HG03342 (cell line): Measurements from ENCODE around the gene C16orf86.
A peak's percentile ranks its signal among the peaks of the same experiment; 100 is the strongest.

Experiments used
- ATAC-seq: cut with Tn5 transposase; IDR thresholded peaks from one replicate; pipeline ENCODE4 v1.9.1; 2021; ENCODE audit warnings: mild to moderate bottlenecking, moderate library complexity; ENCODE audit not compliant: unreplicated experiment

The C16orf86 gene, protein sequence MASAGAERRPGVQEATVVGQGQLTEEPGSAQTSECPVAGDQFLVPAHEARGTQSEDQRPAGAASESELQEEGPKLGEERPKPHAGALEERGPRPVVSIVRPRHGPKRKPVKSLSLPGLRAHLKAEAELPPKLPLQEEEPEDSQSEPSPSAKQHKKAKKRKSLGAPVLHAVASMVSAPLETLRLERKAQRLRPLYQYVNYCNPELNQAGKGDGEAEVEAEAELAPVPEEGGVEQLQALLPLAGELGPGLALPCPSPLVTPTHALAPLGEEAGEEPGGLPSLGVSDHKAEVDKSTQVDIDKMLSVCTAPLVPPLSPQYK

DNA sequence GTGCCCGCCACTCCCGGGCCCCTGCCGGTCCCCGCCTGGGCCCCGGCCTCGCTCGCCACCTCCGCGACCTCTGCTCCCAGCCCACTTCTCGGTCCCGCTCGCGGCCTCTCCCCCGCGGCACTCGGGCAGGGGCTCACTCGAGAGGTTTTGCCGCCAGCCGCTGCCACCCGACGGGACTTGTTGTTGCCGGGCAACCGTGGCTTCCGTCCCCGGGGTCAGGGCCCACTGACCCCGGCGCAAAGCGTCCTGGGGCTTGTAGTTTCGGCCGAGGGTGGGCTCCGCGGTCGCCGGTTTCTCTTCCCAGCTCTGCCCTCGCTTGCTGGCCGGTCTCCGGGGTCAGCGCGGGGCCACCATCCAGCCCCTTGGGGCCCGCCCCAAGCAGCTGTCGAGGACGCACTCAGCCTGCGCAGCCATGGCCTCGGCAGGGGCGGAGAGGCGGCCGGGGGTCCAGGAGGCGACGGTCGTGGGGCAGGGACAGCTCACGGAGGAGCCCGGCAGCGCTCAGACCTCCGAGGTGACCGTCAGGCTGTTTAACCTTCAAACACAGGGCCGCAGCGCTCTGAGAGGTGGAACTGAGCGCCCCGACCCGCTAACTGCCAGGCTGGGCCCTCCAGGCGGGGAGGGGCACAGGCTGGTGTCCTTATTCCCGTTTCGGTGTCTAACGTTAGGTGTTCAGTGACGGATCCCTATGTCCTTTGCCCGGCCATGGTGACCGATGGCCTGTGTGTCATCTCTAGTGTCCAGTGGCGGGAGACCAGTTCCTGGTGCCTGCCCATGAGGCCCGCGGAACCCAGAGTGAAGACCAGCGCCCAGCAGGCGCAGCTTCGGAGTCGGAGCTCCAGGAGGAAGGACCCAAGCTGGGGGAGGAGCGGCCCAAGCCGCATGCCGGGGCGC lies at the start of gene C16orf86, which contains the start of gene ENKD1:
C16orf86 (plus strand) TSS at position 256 of the 894 bp plus-strand sequence; CDS start at position 413, 157 bp downstream.
ENKD1 (minus strand) TSS at position 192 of the 894 bp plus-strand sequence. CDS start 308 bp downstream, outside the sequence.
- peak; percentile 47 for ATAC-seq

DNA sequence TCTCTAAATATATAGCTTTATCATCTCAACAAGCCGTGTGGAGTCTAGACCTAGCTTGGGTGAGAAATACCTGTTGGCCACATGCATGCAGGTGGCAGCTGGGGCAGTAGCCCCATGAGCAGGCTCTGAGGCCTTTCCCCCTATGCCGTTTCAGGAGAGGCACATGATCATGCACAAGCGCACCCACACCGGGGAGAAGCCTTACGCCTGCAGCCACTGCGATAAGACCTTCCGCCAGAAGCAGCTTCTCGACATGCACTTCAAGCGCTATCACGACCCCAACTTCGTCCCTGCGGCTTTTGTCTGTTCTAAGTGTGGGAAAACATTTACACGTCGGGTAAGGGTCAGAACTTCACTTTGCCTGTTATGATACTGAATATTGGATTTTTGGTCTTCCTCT lies 38.4 kb upstream of the C16orf86 start:
- ATAC-seq, result no peak

DNA sequence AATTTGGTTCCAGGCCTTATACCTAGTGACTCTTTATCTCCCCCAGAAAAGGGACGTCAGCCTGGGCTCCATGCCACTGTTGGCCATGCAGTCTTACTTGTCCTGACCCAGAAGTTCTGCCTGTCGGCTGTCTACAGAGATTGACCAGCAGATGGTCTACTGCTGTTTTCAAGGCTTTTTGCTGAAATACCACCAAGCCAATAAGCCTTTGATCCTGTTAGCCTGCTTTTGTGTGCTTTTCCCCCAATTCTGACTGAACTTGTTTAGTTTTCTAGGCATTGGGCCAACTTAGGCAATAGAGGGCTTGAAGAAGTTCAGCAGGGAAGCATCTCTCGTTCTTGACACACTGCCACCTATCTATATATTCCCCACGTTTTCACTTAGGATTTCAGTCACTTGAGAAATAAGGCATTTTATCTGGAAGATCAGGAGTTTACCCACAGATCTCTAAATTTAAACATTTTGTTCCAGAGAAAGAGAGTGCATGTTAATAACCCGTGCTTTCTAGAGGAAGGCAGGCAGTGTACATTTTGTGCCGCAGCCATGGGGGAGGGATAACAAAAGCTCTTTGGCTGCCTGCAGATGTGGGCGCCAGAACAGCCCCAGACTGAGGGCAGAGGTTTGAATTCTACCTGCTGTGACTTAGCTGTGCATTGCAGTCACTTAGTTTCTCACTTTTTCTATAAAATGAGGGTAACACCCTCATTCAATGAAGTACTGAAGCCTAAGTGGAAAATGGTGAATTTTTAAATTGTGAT lies 34.0 kb upstream of the C16orf86 start:
- no peak for ATAC-seq

DNA sequence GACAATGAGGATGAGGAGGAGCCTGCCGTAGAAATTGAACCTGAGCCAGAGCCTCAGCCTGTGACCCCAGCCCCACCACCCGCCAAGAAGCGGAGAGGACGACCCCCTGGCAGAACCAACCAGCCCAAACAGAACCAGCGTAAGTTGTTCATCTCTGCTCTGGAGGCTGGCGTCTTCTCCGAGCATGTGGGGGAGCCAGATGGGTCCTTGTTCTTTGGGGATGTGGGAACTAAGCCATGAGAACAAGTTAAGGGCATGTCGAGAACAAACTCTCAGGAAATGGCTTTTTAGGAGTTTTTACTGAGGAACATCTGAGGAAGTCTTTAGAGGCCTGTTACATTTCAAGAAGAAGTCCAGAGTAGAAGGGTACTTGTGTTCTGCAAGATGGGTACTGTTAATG lies 29.9 kb upstream of the C16orf86 start:
- ATAC-seq, result no peak

DNA sequence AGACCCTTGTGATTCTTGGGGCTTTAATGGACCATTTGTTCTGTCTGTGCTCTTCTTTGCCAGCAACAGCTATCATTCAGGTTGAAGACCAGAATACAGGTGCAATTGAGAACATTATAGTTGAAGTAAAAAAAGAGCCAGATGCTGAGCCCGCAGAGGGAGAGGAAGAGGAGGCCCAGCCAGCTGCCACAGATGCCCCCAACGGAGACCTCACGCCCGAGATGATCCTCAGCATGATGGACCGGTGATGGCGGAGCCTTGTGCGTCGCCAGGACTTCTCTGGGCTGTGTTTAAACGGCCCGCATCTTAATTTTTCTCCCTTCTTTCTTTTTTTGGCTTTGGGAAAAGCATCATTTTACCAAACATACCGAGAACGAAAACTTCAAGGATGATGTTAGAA lies 29.0 kb upstream of the C16orf86 start:
- no peak for ATAC-seq

DNA sequence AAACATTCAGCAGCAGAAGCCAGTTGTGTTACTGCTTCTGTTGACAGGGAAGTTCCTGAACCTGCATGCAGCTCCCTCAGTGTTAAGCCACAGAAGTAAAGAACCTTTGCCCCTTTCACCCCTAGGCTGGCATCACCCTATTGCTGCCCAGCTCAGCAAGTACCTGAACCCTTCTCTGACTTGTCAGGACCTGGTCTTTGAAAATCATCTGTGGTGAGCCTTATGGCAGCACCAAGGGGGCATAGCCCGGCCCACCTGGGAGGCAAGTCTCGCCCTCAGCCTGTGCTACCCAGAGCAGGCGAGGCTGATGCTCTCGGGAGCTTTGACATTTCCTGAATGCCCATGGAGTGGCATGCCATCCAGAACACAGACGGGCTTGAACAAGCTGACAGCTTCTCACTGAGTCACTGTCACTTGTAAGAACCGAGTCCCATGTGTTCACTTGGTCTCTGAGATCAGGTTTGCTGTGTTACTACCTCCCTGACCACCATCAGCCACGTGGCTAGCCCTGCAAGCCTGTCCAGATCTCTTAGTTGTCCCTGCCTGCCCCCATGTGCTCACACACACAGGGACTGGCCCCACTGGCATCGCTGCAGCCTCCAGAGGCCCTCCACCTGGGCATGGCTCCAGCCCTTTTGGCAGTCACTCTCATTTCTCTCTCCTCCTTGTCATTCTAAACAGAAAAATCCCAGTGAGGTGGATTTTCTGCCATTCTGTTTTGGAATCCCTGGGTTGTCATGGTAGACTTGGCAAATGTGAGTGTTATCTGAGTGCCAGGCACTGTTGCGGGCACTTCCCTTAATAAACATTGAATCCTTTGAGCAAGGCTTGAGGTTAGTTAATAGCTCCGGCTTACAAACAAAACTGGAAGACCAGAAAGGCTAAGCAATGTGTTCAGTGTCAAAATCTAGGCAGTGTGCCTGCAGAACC lies 24.6 kb upstream of the C16orf86 start:
- ATAC-seq, result no peak

DNA sequence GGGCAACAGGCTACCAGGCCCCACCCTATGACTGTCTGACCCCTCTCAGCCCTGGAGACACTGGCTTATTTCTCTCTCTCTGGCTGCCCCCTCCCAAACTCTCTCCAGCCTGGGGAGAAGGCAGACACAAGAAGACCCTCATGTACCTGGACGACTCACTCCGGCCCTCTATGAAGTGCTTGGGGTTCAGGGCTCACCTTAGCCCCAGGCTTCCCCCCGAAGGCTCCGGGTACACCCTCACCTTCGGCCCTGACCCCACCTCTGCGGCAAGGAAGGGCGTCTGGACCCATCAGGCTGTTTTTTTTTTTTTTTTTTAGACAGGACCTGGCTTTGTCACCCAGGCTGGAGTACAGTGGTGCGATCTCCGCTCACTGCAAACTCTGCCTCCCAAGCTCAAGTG lies 22.6 kb upstream of the C16orf86 start:
- ATAC-seq, result no peak

DNA sequence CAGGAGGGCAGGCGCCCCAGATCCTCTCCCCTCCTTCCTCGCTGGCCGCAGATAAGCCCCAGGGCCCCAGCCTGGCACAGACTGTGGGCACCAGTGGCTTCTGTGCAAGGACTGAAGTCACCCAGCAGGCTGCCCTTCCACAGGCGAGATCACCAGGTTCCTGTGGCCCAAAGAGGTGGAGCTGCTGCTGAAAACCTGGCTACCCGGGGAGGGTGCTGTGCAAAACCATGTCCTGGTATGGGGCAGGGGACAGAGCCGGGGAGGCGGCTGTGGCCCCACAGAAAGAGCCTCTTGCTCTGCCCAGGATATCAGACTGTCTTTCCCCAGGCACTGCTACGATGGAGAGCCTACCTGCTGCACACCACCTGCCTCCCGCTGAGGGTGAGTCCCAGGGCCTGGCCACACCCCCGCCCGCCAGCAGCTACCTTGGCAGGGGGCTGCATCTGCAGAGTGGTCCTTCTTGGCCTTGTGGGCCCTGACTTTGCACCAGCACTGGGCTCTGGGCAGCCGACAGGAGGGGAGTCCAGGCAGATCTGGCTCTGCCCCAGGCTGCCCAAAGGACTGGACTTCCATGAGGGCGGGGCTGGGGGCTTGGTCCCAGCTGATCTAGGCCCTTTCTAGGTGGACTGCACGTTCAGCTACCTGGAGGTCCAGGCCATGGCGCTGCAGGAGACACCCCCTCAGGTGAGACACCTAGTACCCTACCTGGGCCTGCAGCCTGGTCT lies 21.1 kb upstream of the C16orf86 start:
- peak; percentile 23 for ATAC-seq

DNA sequence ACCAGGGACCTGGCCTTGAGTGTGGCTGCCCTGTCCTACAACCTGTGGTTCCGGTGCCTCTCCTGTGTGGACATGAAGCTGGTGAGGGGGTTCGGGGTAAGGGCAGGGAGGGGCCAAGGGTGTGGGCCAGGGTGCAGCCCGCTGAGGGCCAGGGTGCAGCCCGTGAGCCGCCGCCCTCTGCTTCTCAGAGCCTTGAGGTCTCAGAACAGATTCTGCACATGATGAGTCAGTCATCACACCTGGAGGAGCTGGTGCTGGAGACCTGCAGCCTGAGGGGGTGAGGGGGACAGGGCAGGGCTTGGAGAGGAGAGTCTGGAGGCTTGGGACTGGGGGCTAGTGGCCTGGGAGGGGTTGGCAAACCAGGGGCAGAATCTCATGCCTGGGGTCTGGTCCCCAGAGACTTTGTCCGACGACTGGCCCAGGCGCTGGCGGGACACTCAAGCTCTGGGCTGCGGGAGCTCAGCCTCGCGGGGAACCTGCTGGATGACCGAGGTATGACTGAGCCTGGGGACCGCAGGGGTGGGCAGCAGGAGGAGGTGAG lies 19.4 kb upstream of the C16orf86 start:
- ATAC-seq, result no peak

DNA sequence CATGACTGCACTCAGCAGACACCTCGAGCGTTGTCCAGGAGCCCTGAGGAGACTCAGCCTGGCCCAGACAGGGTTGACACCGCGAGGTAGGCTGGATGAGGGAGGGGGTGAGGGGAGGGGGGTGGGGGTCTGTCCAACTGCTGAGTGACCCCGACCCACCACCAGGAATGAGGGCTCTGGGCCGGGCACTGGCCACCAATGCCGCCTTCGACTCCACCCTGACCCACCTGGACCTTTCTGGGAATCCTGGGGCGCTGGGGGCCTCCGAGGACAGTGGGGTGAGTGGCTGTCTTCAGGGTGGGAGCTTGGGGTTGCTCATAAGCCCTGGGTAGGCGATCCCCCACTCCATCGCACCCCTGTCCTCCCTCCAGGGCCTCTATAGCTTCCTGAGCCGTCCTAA lies 18.9 kb upstream of the C16orf86 start:
- no peak for ATAC-seq

DNA sequence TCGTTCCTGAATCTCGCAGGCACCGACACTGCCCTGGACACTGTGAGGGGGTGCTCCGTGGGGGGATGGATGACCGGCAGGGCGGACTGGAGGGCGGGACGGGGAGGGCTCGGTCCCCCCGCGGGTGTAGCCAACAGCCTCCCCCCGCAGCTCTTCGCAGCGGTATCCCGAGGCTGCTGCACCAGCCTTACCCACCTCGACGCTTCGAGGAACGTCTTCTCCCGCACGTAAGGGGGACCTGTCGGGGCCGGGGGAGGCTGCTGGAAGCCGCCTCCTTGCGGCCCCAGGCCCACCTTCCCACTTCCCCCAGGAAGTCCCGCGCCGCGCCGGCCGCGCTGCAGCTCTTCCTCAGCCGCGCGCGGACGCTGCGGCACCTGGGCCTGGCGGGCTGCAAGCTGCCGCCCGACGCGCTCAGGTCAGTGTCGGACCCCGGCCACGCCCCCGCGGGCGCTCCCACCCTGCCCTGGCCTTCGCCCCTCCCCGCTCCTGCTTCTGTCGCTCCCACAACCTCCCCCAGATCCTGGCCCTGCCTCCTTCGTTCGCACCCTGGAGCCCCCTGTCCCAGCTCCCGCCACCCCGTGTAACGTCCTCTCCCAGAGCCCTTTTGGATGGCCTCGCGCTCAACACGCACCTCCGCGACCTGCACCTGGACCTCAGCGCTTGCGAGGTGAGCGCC lies 18.4 kb upstream of the C16orf86 start:
- ATAC-seq, result no peak

DNA sequence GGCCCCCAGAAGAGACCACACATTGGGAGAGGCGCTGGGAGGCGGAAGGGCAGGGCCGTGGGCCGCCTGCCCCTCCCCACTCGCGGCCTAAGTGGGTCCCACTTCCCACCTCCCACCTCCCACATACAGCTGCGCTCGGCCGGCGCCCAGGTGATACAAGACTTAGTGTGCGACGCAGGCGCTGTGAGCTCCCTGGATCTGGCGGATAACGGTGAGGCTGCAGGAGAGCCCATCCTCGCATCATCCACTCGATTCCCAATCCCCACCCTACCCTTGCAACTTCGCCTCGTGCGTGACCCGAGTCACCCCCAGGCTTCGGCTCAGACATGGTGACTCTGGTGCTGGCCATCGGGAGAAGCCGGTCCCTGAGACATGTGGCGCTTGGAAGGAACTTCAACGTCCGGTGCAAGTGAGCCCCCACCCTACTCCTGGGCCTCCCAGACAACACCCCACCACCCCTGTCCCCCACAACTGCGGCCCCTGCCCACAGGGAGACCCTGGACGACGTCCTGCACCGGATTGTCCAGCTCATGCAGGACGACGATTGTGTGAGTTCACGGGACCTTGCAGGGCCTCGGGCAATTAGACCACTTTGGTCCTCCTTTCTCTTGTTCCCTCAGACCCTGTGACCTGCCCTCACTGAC lies 17.7 kb upstream of the C16orf86 start:
- no peak for ATAC-seq

DNA sequence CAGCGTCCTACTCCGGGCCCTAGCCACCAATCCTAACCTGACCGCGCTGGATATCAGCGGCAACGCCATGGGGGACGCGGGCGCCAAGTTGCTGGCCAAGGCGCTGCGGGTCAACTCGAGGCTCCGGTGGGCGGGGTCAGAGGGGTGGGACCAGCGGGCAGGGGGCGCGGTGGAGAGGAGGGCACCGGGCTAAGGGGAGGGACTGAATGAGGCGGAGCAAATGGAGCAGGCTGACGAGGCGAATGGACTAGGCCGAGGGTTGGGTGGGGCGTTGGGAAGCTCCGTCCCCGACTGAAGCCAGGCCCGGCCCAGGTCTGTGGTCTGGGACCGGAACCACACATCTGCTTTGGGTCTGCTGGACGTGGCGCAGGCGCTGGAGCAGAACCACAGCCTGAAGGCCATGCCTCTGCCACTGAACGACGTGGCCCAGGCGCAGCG lies 17.1 kb upstream of the C16orf86 start:
- no peak for ATAC-seq

DNA sequence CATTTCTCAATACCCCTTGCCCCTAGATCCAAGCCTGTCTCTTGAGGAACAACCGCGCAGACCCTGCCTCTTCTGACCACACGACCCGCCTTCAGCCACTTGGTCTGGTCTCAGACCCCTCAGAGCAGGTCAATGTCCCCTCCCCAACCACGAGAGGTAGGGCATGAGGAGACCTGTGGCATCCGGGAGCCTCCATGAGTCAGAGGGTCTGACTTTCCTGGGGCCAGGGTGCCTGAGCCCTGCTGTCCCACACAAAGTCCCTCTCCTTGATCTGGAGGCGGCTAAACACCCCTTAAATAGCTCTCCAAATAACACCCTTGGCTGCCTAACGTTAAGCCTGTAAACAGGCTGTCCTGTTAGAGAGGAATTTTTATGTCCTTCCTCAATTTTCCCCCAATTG lies 16.6 kb upstream of the C16orf86 start:
- no peak for ATAC-seq

DNA sequence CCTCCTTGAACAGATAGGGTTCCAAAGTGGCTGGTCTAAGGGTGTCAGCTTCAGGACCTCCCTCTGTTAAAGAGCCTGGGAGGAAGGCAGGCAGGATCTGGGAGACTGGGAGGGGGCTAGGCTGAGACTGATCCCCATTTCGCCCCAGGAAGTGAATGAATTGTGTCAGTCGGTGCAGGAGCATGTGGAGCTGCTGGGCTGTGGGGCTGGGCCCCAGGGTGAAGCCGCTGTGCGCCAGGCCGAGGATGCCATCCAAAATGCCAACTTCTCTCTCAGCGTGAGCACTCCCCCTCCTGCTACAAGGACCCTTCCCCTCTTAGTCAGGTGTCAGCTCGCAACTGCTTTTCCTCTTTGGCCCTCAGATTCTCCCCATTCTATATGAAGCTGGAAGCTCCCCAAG lies 15.6 kb upstream of the C16orf86 start:
- ATAC-seq, result no peak

DNA sequence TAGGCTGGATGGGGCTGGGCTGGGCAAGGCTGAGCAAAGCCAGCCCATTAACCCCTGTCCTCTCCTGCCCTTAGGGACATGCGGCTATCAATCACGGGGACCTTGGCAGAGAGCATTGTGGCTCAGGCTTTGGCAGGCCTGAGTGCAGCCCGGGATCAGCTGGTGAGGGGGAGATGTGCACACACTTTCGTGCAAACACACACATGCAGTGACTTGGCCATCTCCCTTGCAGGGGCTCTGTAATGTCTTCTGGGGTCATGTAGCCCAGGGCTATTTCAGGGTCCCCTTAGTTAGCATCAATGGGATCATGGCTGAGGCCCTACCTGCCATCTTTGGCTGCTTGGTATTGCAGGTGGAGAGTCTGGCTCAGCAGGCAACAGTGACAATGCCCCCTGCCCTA lies 14.8 kb upstream of the C16orf86 start:
- ATAC-seq, result no peak

DNA sequence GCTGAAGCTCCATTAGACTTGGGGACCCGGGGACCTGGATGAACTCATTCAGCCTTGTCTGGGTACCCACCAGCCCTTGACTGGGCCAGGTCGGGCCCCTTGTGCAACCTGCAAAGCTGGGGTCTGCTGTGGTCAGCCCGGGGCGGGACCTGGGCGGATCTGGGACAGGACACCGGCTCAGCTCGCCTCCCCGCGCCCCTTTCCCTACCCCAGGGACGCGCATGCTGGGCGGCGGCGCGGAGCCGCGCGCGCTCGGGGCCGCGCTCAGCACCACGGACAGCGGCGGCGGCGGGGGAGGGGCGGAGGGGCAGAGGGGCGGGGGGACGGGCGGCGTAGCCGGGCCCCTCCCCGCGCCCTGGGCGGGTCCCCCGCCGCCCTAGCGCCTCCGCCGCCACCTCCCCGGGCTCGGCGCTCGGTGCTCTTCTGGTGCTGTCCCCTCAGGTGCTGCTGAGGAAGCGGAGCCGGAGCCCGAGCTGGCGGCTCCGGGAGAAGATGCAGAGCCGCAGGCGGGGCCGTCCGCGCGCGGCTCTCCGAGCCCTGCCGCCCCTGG lies 14.0 kb upstream of the C16orf86 start:
- ATAC-seq, result no peak
